Left lung (tissue), 10 donors: ENCODE data around the gene NINJ2. TPM values are rescaled to one million over a fixed set of nuclear protein-coding genes. Genes with fewer than 3 reads are reported as not detected.

Experiments
- ATAC-seq: fragments of 200-7000 bp; cut with Tn5 transposase; one replicate; pipeline ENCODE4 v1.9.1; 2020; ENCODE audit warnings: moderate library complexity
- DNase-seq, 4 donors: peaks; one replicate each; pipeline ENCODE4 v3.0.0-alpha.2; 2013 to 2020
- H3K27ac ChIP-seq, 2 donors: fragments of 200-600 bp; sonication (generic) in 1 of 2; one replicate each; pipeline versions ENCODE4 v1.5.0 to v1.8.0; 2020 to 2021
- H3K27me3 ChIP-seq, 2 donors: fragments of 200-600 bp; sonication (generic) in 1 of 2; one replicate each; pipeline versions ENCODE4 v1.5.0 to v1.8.0; 2020 to 2021
- H3K36me3 ChIP-seq, 2 donors: fragments of 200-600 bp; sonication (generic) in 1 of 2; one replicate each; pipeline versions ENCODE4 v1.5.0 to v1.8.0; 2020 to 2021
- H3K4me1 ChIP-seq, 2 donors: fragments of 200-600 bp; one replicate each; pipeline ENCODE4 v1.8.0; 2021
- H3K4me3 ChIP-seq, 2 donors: fragments of 200-600 bp; sonication (generic) in 1 of 2; one replicate each; pipeline versions ENCODE4 v1.5.0 to v1.8.0; 2020 to 2021; ENCODE audit warnings: mild to moderate bottlenecking in 1 of 2
- H3K9me3 ChIP-seq, 2 donors: fragments of 200-600 bp; sonication (generic) in 1 of 2; one replicate each; pipeline versions ENCODE4 v1.5.0 to v1.8.0; 2020 to 2021
- CTCF ChIP-seq, 2 donors: fragments of 200-600 bp; sonication (generic) in 1 of 2; IDR thresholded peaks; one replicate each; pipeline versions ENCODE4 v1.5.0 to v1.8.0; 2021; ENCODE audit warnings: antibody characterized with exemption in 2 of 2
- intact Hi-C, 2 donors: fragments of 100-400 bp; cut with DNase I; formaldehyde crosslinking; loops; one replicate each; pipeline versions ENCODE4 v1.11.2 to v1.14.2; 2022
- polyA plus RNA-seq, 6 donors: library from polyadenylated mRNA; unstranded; fragments of 120-200 nt; gene quantifications; one replicate each; pipeline ENCODE4 v1.2.1, GENCODE V29; 2013; ENCODE audit not compliant: insufficient read length in 6 of 6
- total RNA-seq, 2 donors: library from RNA; stranded (reverse); fragmentation: NEBNext Ultra II Directional; extraction: Animal tissue kit (Norgen Biotek cat#: 25700); gene quantifications; one replicate each; pipeline ENCODE4 v1.2.1, GENCODE V29; 2021
- donor health status: DM: no; HTN: yes; CAD: no.
- donor health status: DM: no; HTN: no; CAD: no.

The NINJ2 gene
- total and polyA plus RNA-seq, 8 donors: 1.2 to 18.0 (median 2.8) TPM

- DNase-seq: no peak
- no peak for ATAC-seq
- TF ChIP-seq CTCF (IDR thresholded peaks at IDR 0.05): no peak
- Histone ChIP-seq H3K4me3 (no peak overlapping the region), H3K9me3 (peaks cover 0 to 20% of the 10 kb centered on the region in 2 donors), H3K27me3 (no peaks in the 10 kb centered on the region), H3K4me1 (peaks cover 0 to 9% of the 10 kb centered on the region in 2 donors), H3K36me3 (no peaks in the 10 kb centered on the region), H3K27ac (peak overlapping the region in 1 of 2 donors; percentile 33)
- intact Hi-C loops: no loop called here
Measured at GRCh38 chr12:527241-527640, 136.0 kb downstream of the NINJ2 start.

GRCh38 chr12:526089-526488 is 137.2 kb downstream of the NINJ2 start:
- Histone ChIP-seq H3K36me3 (no peaks in the 10 kb centered on the region), H3K27ac (peak overlapping the region in 1 of 2 donors; percentile 33), H3K27me3 (no peaks in the 10 kb centered on the region), H3K4me1 (peaks cover 0 to 9% of the 10 kb centered on the region in 2 donors), H3K9me3 (peaks cover 0 to 9% of the 10 kb centered on the region in 2 donors), H3K4me3 (no peak overlapping the region)
- intact Hi-C loops: no loop called here
- ATAC-seq (no peak), DNase-seq (no peak)
- TF ChIP-seq CTCF (IDR thresholded peaks at IDR 0.05): no peak

DNA sequence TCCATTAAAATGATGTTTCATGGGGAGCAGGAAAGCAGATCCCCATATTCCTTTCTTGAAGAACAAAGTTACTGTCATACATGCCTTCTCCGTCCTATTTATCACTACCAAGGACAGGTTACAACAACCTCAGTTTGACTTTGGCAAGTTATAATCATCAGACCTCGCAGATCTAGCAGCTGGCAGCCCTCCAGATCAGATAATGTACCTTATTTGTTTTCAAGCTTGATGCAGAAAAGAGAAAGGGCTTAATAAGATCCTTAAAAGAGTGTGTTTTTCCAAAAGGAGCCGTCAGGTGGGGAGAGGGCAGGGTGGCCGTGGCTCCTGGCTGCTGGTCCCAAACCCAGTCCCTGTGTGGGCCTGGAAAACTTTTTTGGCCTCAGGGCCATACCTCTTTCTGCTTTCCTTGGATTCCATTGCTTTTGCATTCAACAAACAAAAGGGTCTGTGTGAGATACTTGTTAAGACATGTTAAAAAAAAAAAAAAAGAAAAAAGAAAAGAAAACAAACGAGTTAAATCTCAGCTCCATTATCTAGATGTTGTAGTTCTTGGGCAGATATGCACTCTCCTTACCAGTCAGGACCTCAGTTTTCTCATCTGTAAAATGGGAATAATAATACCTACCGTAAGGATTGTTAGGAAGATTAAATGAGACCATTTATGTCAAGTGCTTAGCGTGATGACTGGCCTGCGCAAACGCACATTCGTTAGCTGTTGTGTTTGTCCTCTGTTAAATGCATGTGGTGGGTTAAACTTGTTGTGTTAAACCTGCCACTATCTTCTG is 138.9 kb downstream of the NINJ2 start:
- H3K27me3 ChIP-seq: peaks cover 0 to 15% of the 10 kb centered on the region in 2 donors
- no peaks in the 10 kb centered on the region for H3K9me3 ChIP-seq
- H3K4me3 ChIP-seq: no peak overlapping the region
- H3K36me3 ChIP-seq: no peaks in the 10 kb centered on the region
- peaks cover 0 to 9% of the 10 kb centered on the region in 2 donors for H3K4me1 ChIP-seq
- DNase-seq: no peak
- intact Hi-C loops: no loop called here
- TF ChIP-seq CTCF (IDR thresholded peaks at IDR 0.05): no peak
- ATAC-seq: no peak
- no peak overlapping the region for H3K27ac ChIP-seq

GRCh38 chr12:522692-523378 is 140.4 kb downstream of the NINJ2 start:
- Histone ChIP-seq H3K9me3 (no peaks in the 10 kb centered on the region), H3K27ac (no peak overlapping the region), H3K4me3 (no peak overlapping the region), H3K4me1 (peaks cover 0 to 9% of the 10 kb centered on the region in 2 donors), H3K36me3 (no peaks in the 10 kb centered on the region), H3K27me3 (peaks cover 0 to 27% of the 10 kb centered on the region in 2 donors)
- intact Hi-C loops: no loop called here
- DNase-seq: no peak
- TF ChIP-seq CTCF (IDR thresholded peaks at IDR 0.05): no peak
- no peak for ATAC-seq

- Histone ChIP-seq H3K27ac (no peak overlapping the region), H3K9me3 (no peaks in the 10 kb centered on the region), H3K36me3 (no peaks in the 10 kb centered on the region), H3K4me3 (no peak overlapping the region), H3K27me3 (peaks cover 0 to 30% of the 10 kb centered on the region in 2 donors), H3K4me1 (no peaks in the 10 kb centered on the region)
- DNase-seq (no peak), ATAC-seq (no peak)
- intact Hi-C loops: no loop called here
- no peak for TF ChIP-seq CTCF (IDR thresholded peaks at IDR 0.05)
Measured at GRCh38 chr12:520119-520518, 143.1 kb downstream of the NINJ2 start.
